Smooth muscle cell (in vitro differentiated cells): Measurements from ENCODE around the gene DCAF8. TPM values are rescaled to one million over a fixed set of nuclear protein-coding genes. Genes with fewer than 3 reads are reported as not detected.

ENCODE experiments used
- DNase-seq: peaks from one replicate; lab custom pipeline; 2025; ENCODE audit not compliant: unreplicated experiment; lab: John Stamatoyannopoulos, UW
- H2AFZ ChIP-seq: fragments of 200-600 bp; sonication (generic); 2 replicates; pipeline ENCODE4 v1.6.0; 2016; ENCODE audit warnings: antibody characterized with exemption, low read depth, mild to moderate bottlenecking
- H3F3A ChIP-seq: fragments of 200-600 bp; sonication (generic); 2 replicates; pipeline ENCODE4 v1.6.0; 2017; ENCODE audit warnings: antibody characterized with exemption, low read depth
- H3K27ac ChIP-seq: fragments of 200-600 bp; sonication (generic); 2 replicates; pipeline ENCODE4 v1.5.1; 2016; ENCODE audit warnings: low read depth, mild to moderate bottlenecking
- H3K27me3 ChIP-seq: fragments of 200-600 bp; sonication (generic); 2 replicates; pipeline ENCODE4 v1.6.1; 2016; ENCODE audit warnings: low read depth, mild to moderate bottlenecking
- H3K36me3 ChIP-seq: fragments of 200-600 bp; sonication (generic); 2 replicates; pipeline ENCODE4 v1.5.1; 2016; ENCODE audit warnings: low read depth
- H3K4me1 ChIP-seq: fragments of 200-600 bp; sonication (generic); 2 replicates; pipeline ENCODE4 v1.5.1; 2016; ENCODE audit warnings: low read depth
- H3K4me2 ChIP-seq: fragments of 200-600 bp; sonication (generic); 2 replicates; pipeline ENCODE4 v1.6.0; 2016; ENCODE audit warnings: mild to moderate bottlenecking
- H3K4me3 ChIP-seq: fragments of 200-600 bp; sonication (generic); 2 replicates; pipeline ENCODE4 v1.5.1; 2016; ENCODE audit warnings: mild to moderate bottlenecking
- H3K79me2 ChIP-seq: fragments of 200-600 bp; sonication (generic); 2 replicates; pipeline ENCODE4 v1.6.0; 2016; ENCODE audit warnings: low read depth, mild to moderate bottlenecking
- H3K9ac ChIP-seq: fragments of 200-600 bp; sonication (generic); 2 replicates; pipeline ENCODE4 v1.6.0; 2016; ENCODE audit warnings: low read depth
- H3K9me3 ChIP-seq: fragments of 200-600 bp; sonication (generic); replicated peaks from 2 replicates; pipeline ENCODE4 v1.5.1; 2016; ENCODE audit warnings: low read depth
- H4K20me1 ChIP-seq: fragments of 200-600 bp; sonication (generic); 2 replicates; pipeline ENCODE4 v1.6.0; 2016; ENCODE audit warnings: low read depth
- WGBS: methylation state at CpG from one replicate; pipeline ENCODE4 v1.1.7; 2016; ENCODE audit warnings: low lambda C conversion rate; 5-methylcytosine and 5-hydroxymethylcytosine counted together
- polyA plus RNA-seq: library from polyadenylated mRNA; unstranded; fragments of >200 nt; fragmentation: Nextera tagmentation; extraction: Ambion mirVana; gene quantifications from 2 replicates; pipeline ENCODE4 v1.2.1, GENCODE V29; 2016
- total RNA-seq: library from RNA; depleted of rRNA; stranded (reverse); fragments of >200 nt; gene quantifications from 2 replicates; pipeline ENCODE4 v1.2.3, GENCODE V29; 2014
- TF ChIP-seq, protein P1 (sequence below): fragments of 200-600 bp; sonication (generic); IDR thresholded peaks from 2 replicates; pipeline ENCODE4 v1.5.1; 2017; ENCODE audit warnings: borderline replicate concordance, mild to moderate bottlenecking, antibody characterized with exemption; ENCODE audit not compliant: insufficient read depth, poor library complexity, severe bottlenecking

Gene DCAF8
- total and polyA plus RNA-seq, 2 experiments from 2014 or later = 63.6 to 79.9 TPM

DNA sequence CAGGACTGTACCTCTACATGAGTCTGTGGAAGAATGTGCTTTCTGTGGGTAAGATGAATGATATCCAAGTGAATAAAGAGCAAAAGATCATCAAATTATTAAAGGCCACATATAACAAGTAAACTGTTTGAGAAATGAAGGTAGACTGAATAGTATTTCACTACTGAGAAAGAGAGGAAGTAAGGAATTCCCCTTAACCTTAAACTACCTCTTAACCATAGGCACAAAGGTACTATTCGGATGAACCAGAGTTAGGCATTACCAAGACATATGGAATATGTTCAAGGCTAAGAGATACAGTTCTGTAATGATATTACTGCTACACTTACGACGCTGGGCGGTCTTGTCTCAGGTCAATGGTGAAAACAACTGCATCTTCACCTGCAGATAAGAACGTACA, 25.5 kb downstream of the DCAF8 start:
- Histone ChIP-seq H3K36me3 (peaks cover 14% of the 10 kb centered on the region), H3K4me2 (no peak overlapping the region), H2AFZ (no peak overlapping the region), H3F3A (no peaks in the 10 kb centered on the region), H3K27ac (no peak overlapping the region), H3K79me2 (no peaks in the 10 kb centered on the region), H3K4me1 (no peaks in the 10 kb centered on the region), H3K27me3 (no peaks in the 10 kb centered on the region), H3K9ac (no peak overlapping the region), H3K4me3 (no peak overlapping the region), H3K9me3 (no peaks in the 10 kb centered on the region), H4K20me1 (peaks cover 37% of the 10 kb centered on the region)
- 95% methylated on average over 5 of the region's 5 CpGs for WGBS
- DNase-seq = no peak
- TF ChIP-seq, protein P1, sequence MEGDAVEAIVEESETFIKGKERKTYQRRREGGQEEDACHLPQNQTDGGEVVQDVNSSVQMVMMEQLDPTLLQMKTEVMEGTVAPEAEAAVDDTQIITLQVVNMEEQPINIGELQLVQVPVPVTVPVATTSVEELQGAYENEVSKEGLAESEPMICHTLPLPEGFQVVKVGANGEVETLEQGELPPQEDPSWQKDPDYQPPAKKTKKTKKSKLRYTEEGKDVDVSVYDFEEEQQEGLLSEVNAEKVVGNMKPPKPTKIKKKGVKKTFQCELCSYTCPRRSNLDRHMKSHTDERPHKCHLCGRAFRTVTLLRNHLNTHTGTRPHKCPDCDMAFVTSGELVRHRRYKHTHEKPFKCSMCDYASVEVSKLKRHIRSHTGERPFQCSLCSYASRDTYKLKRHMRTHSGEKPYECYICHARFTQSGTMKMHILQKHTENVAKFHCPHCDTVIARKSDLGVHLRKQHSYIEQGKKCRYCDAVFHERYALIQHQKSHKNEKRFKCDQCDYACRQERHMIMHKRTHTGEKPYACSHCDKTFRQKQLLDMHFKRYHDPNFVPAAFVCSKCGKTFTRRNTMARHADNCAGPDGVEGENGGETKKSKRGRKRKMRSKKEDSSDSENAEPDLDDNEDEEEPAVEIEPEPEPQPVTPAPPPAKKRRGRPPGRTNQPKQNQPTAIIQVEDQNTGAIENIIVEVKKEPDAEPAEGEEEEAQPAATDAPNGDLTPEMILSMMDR = no peak

DNA sequence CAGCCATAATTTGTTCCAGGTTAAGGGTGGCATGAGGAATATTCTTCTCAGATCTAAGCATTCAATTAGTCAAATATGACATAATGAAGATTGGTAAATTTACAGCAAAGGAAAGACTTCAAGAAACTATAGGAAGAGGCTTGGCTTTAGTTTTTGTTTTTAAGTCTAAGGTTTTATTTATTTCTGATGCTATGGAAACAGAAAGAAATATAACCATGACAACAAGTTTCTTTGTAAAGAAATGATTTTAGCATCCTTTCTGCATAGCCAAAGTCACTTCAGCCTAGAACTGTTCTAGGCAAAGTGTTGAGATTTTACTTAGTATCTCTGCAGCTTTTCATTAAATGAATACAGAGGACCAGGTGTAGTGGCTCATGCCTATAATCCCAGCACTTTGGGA, 29.4 kb downstream of the DCAF8 start:
- Histone ChIP-seq H3K36me3 (peaks cover 19% of the 10 kb centered on the region), H4K20me1 (peaks cover 22% of the 10 kb centered on the region)

DNA sequence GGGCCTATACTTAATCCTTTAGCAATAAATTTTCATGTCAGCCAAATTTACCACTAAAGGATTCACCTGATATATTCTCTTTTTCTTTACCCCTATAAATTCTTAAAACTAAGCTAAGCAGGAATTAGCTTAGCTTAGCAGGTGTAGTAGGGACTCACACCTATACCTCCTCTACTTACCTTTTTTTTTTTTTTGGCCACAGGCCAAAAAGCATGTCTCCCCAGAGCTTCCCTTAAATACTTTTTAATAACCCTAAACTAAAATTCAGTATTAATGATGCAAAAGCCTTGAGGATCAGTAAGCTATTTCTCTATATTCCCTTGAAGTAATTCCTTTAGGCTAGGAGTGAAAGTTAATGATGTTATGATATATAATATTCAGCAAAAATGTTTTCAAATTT, 33.9 kb downstream of the DCAF8 start:
- Histone ChIP-seq H3K9me3 (no peaks in the 10 kb centered on the region), H3K9ac (no peak overlapping the region), H3K4me3 (no peak overlapping the region), H3K4me1 (no peaks in the 10 kb centered on the region), H3K27ac (no peak overlapping the region), H3F3A (no peaks in the 10 kb centered on the region), H3K27me3 (no peaks in the 10 kb centered on the region), H3K36me3 (peaks cover 11% of the 10 kb centered on the region), H3K4me2 (no peak overlapping the region), H4K20me1 (peaks cover 13% of the 10 kb centered on the region), H3K79me2 (no peaks in the 10 kb centered on the region), H2AFZ (no peak overlapping the region)
- DNase-seq = no peak
- TF ChIP-seq, protein P1 = no peak

More for the DNA sequence above, 29.4 kb downstream of the DCAF8 start:
- no peaks in the 10 kb centered on the region for H3K79me2 ChIP-seq
- no peak for DNase-seq
- H3F3A ChIP-seq = no peaks in the 10 kb centered on the region
- no peak overlapping the region for H3K4me3 ChIP-seq
- H3K9ac ChIP-seq = no peak overlapping the region
- no peak overlapping the region for H3K4me2 ChIP-seq
- no peak overlapping the region for H2AFZ ChIP-seq
- no peak overlapping the region for H3K27ac ChIP-seq
- H3K9me3 ChIP-seq = no peaks in the 10 kb centered on the region
- no peaks in the 10 kb centered on the region for H3K27me3 ChIP-seq
- no peaks in the 10 kb centered on the region for H3K4me1 ChIP-seq
- TF ChIP-seq, protein P1 = no peak

DNA sequence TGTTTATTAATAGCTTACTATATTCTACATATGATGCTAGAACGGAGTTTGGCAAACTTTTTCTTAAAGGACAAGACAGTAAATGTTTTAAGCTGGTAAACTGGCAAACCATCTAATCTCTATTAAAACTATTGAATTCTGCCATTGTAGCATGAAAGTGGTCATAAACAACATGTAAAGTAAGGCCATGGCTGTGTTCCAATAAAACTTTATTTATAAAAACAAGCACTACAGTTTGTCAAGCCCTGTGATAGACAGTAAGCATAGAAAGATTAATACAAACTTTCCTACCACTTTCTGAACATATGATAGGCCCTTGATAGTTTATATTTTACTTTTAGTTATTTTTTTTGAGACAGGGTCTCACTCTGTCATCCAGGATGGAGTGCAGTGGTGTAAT, 34.8 kb downstream of the DCAF8 start:
- TF ChIP-seq, protein P1 = no peak
- no peaks in the 10 kb centered on the region for H3K27me3 ChIP-seq
- H3K4me1 ChIP-seq = no peaks in the 10 kb centered on the region
- no peak overlapping the region for H3K4me3 ChIP-seq
- H3K79me2 ChIP-seq = no peaks in the 10 kb centered on the region
- peaks cover 5% of the 10 kb centered on the region for H3F3A ChIP-seq
- peaks cover 11% of the 10 kb centered on the region for H3K36me3 ChIP-seq
- no peak overlapping the region for H2AFZ ChIP-seq
- H3K4me2 ChIP-seq = no peak overlapping the region
- 95% methylated on average over 1 of the region's 1 CpG for WGBS
- DNase-seq = no peak
- no peak overlapping the region for H3K9ac ChIP-seq
- no peak overlapping the region for H3K27ac ChIP-seq
- no peaks in the 10 kb centered on the region for H3K9me3 ChIP-seq
- H4K20me1 ChIP-seq = peaks cover 4% of the 10 kb centered on the region
